ENCODE data around the gene SPOPL.
A peak's percentile ranks its signal among the peaks of the same experiment; 100 is the strongest.
"Not testable (repeated sequence)": the region's sequence is repeated elsewhere in the genome, so short reads cannot be mapped to it uniquely, and the experiment has no call there.

Gene SPOPL

GRCh38 chr2:138531913-138532312, 30.3 kb downstream of the SPOPL start:
- no peak for FAIRE-seq

GRCh38 chr2:138534791-138535190, 33.2 kb downstream of the SPOPL start:
- FAIRE-seq, result no peak

GRCh38 chr2:138536302-138536701, 34.7 kb downstream of the SPOPL start:
- peak; percentile 47 for FAIRE-seq

DNA sequence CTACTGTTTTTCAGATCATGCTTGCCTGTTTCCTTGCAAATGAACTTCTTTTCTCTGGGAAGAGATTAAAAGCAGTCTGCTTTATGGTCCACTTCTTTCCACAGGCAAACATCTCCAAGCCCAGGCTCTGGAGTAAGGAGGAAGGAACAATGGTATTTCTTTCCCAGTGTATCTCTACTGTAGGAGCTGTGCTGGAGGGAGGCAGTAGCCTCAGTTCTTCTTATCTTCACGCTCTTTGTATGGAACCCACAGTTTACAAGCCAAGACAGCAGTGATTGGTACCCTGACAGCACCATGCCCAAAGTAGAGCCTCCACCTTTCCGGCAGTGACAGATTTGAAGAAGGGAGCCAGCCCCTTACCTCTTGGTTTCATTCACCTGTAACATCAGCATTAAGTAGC, 35.2 kb downstream of the SPOPL start:
- FAIRE-seq, result no peak

DNA sequence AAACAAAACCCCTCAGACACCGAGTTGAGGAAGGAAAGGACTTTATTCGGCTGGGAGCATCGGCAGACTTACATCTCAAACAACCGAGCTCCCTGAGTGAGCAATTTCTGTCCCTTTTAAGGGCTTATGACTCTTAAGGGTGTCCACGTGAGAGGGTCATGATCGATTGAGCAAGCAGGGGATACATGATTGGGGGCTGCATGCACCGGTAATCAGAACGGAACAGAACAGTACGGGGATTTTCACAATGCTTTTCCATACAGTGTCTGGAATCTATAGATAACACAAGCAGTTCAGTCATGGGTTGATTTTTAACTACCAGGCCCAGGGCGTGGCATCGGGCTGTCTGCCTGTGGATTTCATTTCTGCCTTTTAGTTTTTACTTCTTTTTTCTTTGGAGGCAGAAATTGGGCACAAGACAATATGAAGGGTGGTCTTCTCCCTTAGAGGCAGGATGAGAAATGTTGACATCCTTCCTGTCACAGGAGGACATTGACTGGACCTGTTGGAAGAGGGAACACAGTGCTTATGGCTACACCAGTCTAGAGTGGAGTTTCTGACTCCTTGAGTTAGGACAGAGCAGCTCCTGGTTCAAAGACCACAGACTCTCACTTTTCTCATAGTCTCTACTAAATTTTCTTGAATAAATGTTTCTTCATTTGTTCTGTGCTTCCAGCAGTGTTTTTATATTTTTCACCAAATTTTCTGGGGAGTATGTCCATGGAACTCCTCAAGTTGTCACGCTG, 35.8 kb downstream of the SPOPL start:
- no peak for FAIRE-seq

DNA sequence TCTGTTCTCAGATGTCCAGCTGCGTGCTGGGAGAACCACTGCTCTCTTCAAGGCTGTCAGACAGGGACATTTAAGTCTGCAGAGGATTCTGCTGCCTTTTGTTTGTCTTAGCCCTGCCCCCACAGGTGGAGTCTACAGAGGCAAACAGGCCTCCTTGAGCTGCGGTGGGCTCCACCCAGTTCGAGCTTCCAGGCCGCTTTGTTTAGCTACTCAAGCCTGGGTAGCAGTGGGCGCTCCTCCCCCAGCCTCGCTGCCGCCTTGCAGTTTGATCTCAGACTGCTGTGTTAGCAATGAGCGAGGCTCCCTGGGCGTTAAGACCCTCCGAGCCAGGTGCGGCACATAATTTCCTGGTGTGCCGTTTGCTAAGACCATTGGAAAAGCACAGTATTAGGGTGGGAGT, 42.6 kb downstream of the SPOPL start:
- FAIRE-seq, result not testable (repeated sequence)

- peak; percentile 80 for FAIRE-seq
These were observed 47.2 kb downstream of the SPOPL start for GRCh38 chr2:138548796-138549195.

GRCh38 chr2:138550172-138550571, 48.6 kb downstream of the SPOPL start:
- FAIRE-seq, result no peak

GRCh38 chr2:138550670-138551287, 49.2 kb downstream of the SPOPL start:
- FAIRE-seq, result no peak

DNA sequence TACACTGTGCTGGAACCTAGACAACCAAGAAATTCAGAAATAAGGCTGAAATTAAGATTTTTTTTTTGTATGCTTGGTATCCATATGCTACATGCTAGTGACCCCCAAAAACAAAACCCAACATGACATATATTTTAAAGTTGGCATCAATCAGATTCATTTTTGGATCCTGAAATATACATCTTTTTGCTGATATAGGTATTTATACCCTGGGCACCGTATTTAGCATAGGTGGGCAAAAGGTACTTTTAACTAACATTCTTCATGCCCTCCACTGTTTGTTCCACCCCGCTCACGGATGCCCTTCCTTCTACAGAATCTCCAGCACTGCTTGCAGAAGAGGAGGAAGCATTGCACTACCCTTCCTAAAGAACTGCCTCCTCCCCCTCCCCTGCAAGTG, 52.6 kb downstream of the SPOPL start:
- no peak for FAIRE-seq

GRCh38 chr2:138559641-138560040, 58.1 kb downstream of the SPOPL start:
- FAIRE-seq, result no peak

DNA sequence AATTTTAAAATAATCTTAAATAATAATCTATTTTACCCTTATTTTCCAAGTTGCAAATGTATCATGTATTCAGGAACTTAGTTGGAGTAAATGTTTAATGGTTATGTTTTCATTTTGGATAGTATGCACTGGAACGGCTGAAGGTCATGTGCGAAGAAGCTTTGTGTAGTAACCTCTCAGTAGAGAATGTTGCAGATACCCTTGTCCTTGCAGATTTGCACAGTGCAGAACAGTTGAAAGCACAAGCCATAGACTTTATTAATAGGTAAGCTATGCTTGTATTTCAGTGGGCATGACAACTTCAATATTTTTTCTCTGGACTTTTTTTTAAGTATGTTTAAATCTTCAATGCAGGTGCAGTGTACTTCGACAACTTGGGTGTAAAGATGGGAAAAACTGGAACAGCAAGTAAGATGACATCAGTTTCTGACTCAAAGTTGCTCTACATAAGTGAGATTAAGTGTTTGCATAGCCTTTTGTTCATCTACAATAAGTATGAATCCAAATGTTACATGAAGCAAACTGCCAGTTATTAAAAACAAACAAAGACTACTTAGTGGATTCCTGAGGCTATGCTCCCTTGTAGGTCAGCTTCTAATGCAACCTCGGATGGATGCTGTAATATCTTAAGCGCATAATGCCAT, 63.1 kb downstream of the SPOPL start:
- FAIRE-seq, result peak; percentile 91

DNA sequence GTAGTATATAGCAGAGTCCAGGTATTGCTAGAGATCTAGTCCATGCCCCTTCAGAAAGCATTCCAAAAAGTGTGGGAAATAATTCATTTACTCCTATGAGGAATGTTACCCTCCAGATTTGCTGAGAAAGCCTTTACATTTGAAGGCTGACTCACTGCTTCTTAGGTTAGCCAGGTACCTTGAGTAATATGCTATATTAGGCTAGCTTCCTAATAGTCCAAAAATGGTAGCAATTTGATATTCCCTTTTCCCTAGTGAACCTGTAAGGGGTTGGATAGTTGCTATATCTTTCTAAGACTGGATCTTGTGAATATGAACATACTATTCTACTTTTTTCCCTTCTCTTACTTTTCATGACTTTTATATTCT, 63.6 kb downstream of the SPOPL start:
- FAIRE-seq, result no peak

DNA sequence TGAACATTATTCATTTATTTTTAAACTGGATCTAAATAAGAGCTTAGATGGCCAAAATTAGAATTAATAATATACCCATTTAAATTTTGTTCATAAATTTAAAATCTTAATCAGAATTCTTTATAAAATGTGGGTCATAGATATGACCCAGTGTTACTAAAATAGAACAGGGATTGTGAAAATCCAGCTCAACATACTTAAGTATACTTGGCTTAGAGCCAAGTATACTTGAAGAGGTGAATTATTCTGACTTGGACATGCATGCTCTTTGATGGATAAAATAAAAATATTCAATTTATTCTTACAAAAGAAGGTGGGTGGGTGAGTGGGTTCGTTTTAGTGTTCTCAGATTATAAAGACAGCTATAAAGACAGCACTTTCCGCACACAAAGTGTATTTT, 70.7 kb downstream of the SPOPL start:
- peak; percentile 98 for FAIRE-seq

DNA sequence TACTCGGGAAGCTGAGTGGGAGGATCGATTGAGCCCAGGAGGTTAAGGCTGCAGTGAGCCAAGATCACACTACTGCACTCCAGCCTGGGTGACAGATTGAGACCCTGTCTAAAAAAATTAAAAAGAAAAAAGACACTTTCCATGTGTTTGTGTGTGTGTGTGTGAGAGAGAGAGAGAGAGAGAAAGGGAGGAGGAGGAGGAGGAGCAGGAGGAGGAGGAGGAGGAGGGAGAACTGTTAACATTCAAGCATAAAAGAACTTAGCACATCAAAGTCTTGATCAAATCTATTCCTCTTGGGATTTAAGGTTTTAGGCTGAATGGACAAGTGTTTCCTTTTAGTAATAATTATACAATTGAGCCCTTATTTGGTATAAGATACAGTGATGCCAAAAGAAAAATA, 75.5 kb downstream of the SPOPL start:
- FAIRE-seq, result no peak

GRCh38 chr2:138579556-138579955, 78.0 kb downstream of the SPOPL start:
- FAIRE-seq, result no peak

GRCh38 chr2:138581909-138582308, 80.3 kb downstream of the SPOPL start:
- no peak for FAIRE-seq

- FAIRE-seq, result no peak
These were observed 88.1 kb downstream of the SPOPL start for GRCh38 chr2:138589663-138590062.

GRCh38 chr2:138596403-138596802, 94.8 kb downstream of the SPOPL start:
- FAIRE-seq, result no peak

GRCh38 chr2:138600732-138601457, 99.3 kb downstream of the SPOPL start:
- no peak for FAIRE-seq

DNA sequence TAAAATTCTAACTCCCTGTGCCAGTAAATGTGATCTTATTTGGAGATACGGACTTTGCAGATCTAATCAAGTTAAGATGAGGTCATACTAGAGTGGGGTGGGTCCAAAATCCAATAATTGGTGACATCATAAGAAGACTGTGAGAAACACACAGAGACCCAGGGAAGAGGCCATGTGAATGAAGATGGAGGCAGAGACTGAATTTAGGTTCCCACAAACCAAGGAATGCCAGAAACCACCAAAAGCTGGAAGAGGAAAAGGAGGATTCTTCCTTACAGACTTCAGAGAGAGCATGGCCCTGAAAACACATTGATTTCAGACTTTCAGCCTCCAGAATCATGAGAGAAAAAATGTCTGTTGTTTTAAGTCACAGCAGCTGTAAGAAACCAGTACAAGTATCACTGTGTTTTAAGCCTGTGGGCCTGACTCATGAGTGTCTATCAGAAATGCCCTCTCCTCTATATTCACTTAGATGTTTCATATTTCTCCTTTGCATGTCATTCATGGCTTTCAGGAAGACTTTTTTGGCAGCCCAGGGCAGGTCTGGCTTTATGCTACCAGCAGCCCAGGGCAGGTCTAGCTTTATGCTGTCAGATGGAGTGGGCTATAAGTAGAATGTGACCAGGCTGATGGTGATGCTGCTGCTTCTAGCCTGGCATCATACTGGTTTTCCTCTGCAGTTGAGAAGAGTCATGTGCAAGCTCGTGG, 100.0 kb downstream of the SPOPL start:
- FAIRE-seq, result no peak

- FAIRE-seq, result no peak
These were observed 100.5 kb downstream of the SPOPL start for GRCh38 chr2:138602166-138602460.

- FAIRE-seq, result no peak
These were observed 106.2 kb downstream of the SPOPL start for GRCh38 chr2:138607746-138608145.

All from islet of Langerhans (tissue), 1 donor.